GM21825 (cell line): Measurements from ENCODE around the gene ALG2.
A peak's percentile ranks its signal among the peaks of the same experiment; 100 is the strongest.

Experiments
- ATAC-seq: cut with Tn5 transposase; IDR thresholded peaks from one replicate; pipeline ENCODE4 v1.9.1; 2021; ENCODE audit warnings: mild to moderate bottlenecking, moderate library complexity; ENCODE audit not compliant: unreplicated experiment

ALG2 gene

GRCh38 chr9:99177576-99178366, 44.0 kb downstream of the ALG2 start:
- ATAC-seq = no peak

GRCh38 chr9:99176527-99177013, 45.2 kb downstream of the ALG2 start:
- ATAC-seq = no peak

GRCh38 chr9:99173570-99174504, 47.9 kb downstream of the ALG2 start:
- peak; percentile 51 for ATAC-seq

GRCh38 chr9:99172124-99173091, 49.3 kb downstream of the ALG2 start:
- ATAC-seq = no peak

- no peak for ATAC-seq
These were observed 50.3 kb downstream of the ALG2 start for GRCh38 chr9:99171225-99172123.

GRCh38 chr9:99169982-99170761, 51.6 kb downstream of the ALG2 start:
- no peak for ATAC-seq

GRCh38 chr9:99169086-99169485, 52.7 kb downstream of the ALG2 start:
- ATAC-seq = no peak

- ATAC-seq = no peak
These were observed 54.0 kb downstream of the ALG2 start for GRCh38 chr9:99167694-99168093.

GRCh38 chr9:99167119-99167518, 54.6 kb downstream of the ALG2 start:
- no peak for ATAC-seq
